SIG-M5 treated with dmso at 0.1 percent for 504 hours (cell line): ENCODE measurements around the gene HSDL1.

Experiments
- DNase-seq: peaks from one replicate; lab custom pipeline; 2025; ENCODE audit not compliant: unreplicated experiment; lab: John Stamatoyannopoulos, UW

HSDL1 gene

GRCh38 chr16:84144859-84145639 is at the start of gene HSDL1, which contains the start of gene DNAAF1:
TSS of gene HSDL1 (minus strand) at chr16:84145177. CDS start at chr16:84131321, 13,856 bp downstream.
TSS of gene DNAAF1 (plus strand) at chr16:84145308. CDS start at chr16:84145441, 133 bp downstream.
- peak; percentile 75 for DNase-seq

GRCh38 chr16:84194018-84194417 is 49.0 kb upstream of the HSDL1 start:
- no peak for DNase-seq

- no peak for DNase-seq
Measured at GRCh38 chr16:84193480-84193879, 48.5 kb upstream of the HSDL1 start.

GRCh38 chr16:84191466-84191865 is 46.5 kb upstream of the HSDL1 start:
- no peak for DNase-seq

GRCh38 chr16:84190731-84191388 is 45.9 kb upstream of the HSDL1 start, which contains the start of gene ADAD2:
TSS of gene ADAD2 (plus strand) at chr16:84191157. CDS start at chr16:84191231, 74 bp downstream.
- no peak for DNase-seq

GRCh38 chr16:84186685-84187437 is 41.9 kb upstream of the HSDL1 start, which contains the start of gene TAF1C:
TSS of gene TAF1C (minus strand) at chr16:84187057. CDS start at chr16:84184988, 2,069 bp downstream.
- peak; percentile 87 for DNase-seq

- DNase-seq = no peak
Measured at GRCh38 chr16:84184775-84185174, 39.8 kb upstream of the HSDL1 start.

GRCh38 chr16:84183911-84184591 is 39.1 kb upstream of the HSDL1 start:
- no peak for DNase-seq

GRCh38 chr16:84183572-84183875 is 38.5 kb upstream of the HSDL1 start:
- DNase-seq = no peak

GRCh38 chr16:84182680-84183571 is 37.9 kb upstream of the HSDL1 start:
- DNase-seq = no peak

- no peak for DNase-seq
Measured at GRCh38 chr16:84182104-84182503, 37.1 kb upstream of the HSDL1 start.

- no peak for DNase-seq
Measured at GRCh38 chr16:84181144-84181915, 36.4 kb upstream of the HSDL1 start.

GRCh38 chr16:84180519-84181140 is 35.7 kb upstream of the HSDL1 start:
- no peak for DNase-seq

GRCh38 chr16:84179612-84180320 is 34.8 kb upstream of the HSDL1 start:
- DNase-seq = no peak

GRCh38 chr16:84178892-84179611 is 34.1 kb upstream of the HSDL1 start:
- DNase-seq = no peak

GRCh38 chr16:84178146-84178765 is 33.3 kb upstream of the HSDL1 start:
- DNase-seq = no peak

- no peak for DNase-seq
Measured at GRCh38 chr16:84177741-84178073, 32.7 kb upstream of the HSDL1 start.
